Activated T-helper 9 cell treated with anti-CD3 and anti-CD28 coated beads, Interleukin-2, amount 50 U/mL, for 16 hours (primary cell): ENCODE data around the gene PROM2.
"Not testable (repeated sequence)": the region's sequence is repeated elsewhere in the genome, so short reads cannot be mapped to it uniquely, and the experiment has no call there.

ENCODE experiments used
- DNase-seq: peaks from one replicate; pipeline ENCODE4 v3.0.0-alpha.2; 2020; ENCODE audit warnings: low read depth

PROM2 gene

GRCh38 chr2:95274291-95275150, at the start of gene PROM2:
TSS of gene PROM2 (plus strand) at chr2:95274449. CDS start at chr2:95274586, 137 bp downstream.
- no peak for DNase-seq

GRCh38 chr2:95225658-95226057, 48.6 kb upstream of the PROM2 start:
- no peak for DNase-seq

GRCh38 chr2:95231723-95232122, 42.5 kb upstream of the PROM2 start:
- no peak for DNase-seq

- DNase-seq, result no peak
Measured at GRCh38 chr2:95232232-95232631, 42.0 kb upstream of the PROM2 start.

- no peak for DNase-seq
Measured at GRCh38 chr2:95234286-95234785, 39.9 kb upstream of the PROM2 start.

- no peak for DNase-seq
Measured at GRCh38 chr2:95234816-95235215, 39.4 kb upstream of the PROM2 start.

GRCh38 chr2:95238131-95238530, 36.1 kb upstream of the PROM2 start:
- no peak for DNase-seq

- no peak for DNase-seq
Measured at GRCh38 chr2:95240091-95240490, 34.2 kb upstream of the PROM2 start.

GRCh38 chr2:95240556-95240955, 33.7 kb upstream of the PROM2 start:
- no peak for DNase-seq

GRCh38 chr2:95242084-95242483, 32.2 kb upstream of the PROM2 start:
- not testable (repeated sequence) for DNase-seq

GRCh38 chr2:95258271-95258670, 16.0 kb upstream of the PROM2 start:
- DNase-seq, result no peak

GRCh38 chr2:95260028-95261023, 13.9 kb upstream of the PROM2 start:
- no peak for DNase-seq

- no peak for DNase-seq
Measured at GRCh38 chr2:95261602-95262001, 12.6 kb upstream of the PROM2 start.

GRCh38 chr2:95262896-95263542, 11.2 kb upstream of the PROM2 start:
- DNase-seq, result no peak

- no peak for DNase-seq
Measured at GRCh38 chr2:95264624-95265023, 9.6 kb upstream of the PROM2 start.

- no peak for DNase-seq
Measured at GRCh38 chr2:95265182-95265581, 9.1 kb upstream of the PROM2 start.

- DNase-seq, result no peak
Measured at GRCh38 chr2:95266781-95267430, 7.3 kb upstream of the PROM2 start.

- DNase-seq, result no peak
Measured at GRCh38 chr2:95267458-95268210, 6.6 kb upstream of the PROM2 start.

GRCh38 chr2:95268211-95269035, 5.8 kb upstream of the PROM2 start:
- no peak for DNase-seq
